PFSK-1 (cell line): ENCODE data around the gene PYGO1.

Source experiments
- POLR2AphosphoS5 ChIP-seq: IDR thresholded peaks from 2 replicates; pipeline ENCODE4 v1.6.1; 2012; ENCODE audit warnings: low read depth, mild to moderate bottlenecking, control low read depth, low read length, moderate library complexity
- SIN3A ChIP-seq: IDR thresholded peaks from 2 replicates; pipeline ENCODE4 v1.6.1; 2012; ENCODE audit warnings: mild to moderate bottlenecking, low read length, moderate library complexity, borderline replicate concordance; ENCODE audit not compliant: insufficient read depth

DNA sequence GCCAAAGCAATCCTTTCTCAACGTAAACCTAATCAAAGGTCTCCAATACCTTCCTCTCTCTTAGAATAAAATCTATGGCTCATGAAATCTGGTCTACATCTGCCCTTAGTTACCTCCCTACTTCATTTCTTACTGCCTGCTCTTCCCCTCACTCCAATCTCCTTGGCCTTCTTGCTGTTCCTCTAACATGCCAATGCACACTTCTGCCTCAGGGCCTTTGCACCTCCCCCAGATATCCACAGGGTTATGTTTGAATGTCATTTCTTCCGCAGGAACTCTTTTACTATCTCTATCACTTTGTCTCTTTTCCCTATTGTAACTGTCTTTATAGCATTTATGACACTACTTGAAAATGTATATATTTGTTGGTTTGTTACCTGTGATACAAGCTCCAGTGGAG lies 44.3 kb upstream of the PYGO1 start:
- TF ChIP-seq POLR2AphosphoS5 (no peak), SIN3A (no peak)
